Adrenal gland (tissue), 5 donors: ENCODE measurements around the gene WDR17.

ENCODE experiments used
- POLR2A ChIP-seq, 2 donors: fragments of 450-650 bp; IDR thresholded peaks; one replicate each; pipeline ENCODE4 v1.6.1; 2017; ENCODE audit warnings: antibody characterized with exemption in 2 of 2, mild to moderate bottlenecking in 2 of 2, moderate library complexity in 1 of 2
- TF ChIP-seq, protein P1 (sequence below), 6 experiments: fragments of 450-650 bp in 4 of 6; fragments of 200-600 bp in 2 of 6; sonication (generic) in 1 of 6; IDR thresholded peaks; 1 replicate in 5 of 6; 2 replicates in 1 of 6; pipeline versions ENCODE4 v1.5.1 to v1.8.0; 2016 to 2021; ENCODE audit warnings: antibody characterized with exemption in 6 of 6, mild to moderate bottlenecking in 2 of 6, moderate library complexity in 1 of 6
- donor health status: DM: no; HTN: no; CAD: no.

DNA sequence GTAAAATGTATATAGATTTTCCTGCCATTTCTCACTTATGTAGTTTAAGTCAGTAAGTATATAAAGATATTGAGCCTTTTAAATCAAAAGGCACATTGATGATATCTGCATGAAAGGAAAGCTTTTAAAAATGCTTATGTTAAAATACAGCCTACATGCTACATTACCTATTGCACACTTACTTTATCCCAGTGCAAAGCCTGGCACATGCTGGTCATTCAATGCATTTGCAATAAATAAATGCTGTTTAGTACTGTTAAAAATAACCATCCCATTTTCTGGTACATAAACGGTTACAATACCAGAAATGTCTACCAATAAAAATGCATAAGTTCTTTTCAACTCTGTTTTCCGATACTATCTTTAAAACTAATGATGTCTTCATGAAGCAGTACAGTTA, 151.9 kb downstream of the WDR17 start:
- no peak for TF ChIP-seq POLR2A (IDR thresholded peaks at IDR 0.05)
- TF ChIP-seq, protein P1, sequence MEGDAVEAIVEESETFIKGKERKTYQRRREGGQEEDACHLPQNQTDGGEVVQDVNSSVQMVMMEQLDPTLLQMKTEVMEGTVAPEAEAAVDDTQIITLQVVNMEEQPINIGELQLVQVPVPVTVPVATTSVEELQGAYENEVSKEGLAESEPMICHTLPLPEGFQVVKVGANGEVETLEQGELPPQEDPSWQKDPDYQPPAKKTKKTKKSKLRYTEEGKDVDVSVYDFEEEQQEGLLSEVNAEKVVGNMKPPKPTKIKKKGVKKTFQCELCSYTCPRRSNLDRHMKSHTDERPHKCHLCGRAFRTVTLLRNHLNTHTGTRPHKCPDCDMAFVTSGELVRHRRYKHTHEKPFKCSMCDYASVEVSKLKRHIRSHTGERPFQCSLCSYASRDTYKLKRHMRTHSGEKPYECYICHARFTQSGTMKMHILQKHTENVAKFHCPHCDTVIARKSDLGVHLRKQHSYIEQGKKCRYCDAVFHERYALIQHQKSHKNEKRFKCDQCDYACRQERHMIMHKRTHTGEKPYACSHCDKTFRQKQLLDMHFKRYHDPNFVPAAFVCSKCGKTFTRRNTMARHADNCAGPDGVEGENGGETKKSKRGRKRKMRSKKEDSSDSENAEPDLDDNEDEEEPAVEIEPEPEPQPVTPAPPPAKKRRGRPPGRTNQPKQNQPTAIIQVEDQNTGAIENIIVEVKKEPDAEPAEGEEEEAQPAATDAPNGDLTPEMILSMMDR (IDR thresholded peaks at IDR 0.05) = no peak
